Tracheal epithelial cell (primary cell): ENCODE data around the gene SCN11A. TPM values are rescaled to one million over a fixed set of nuclear protein-coding genes. Genes with fewer than 3 reads are reported as not detected.

Source experiments
- total RNA-seq: library from RNA; depleted of rRNA; stranded (reverse); fragments of >200 nt; gene quantifications from 2 replicates; pipeline ENCODE4 v1.2.1, GENCODE V29; 2014

The SCN11A gene
- under 0.01 TPM in 1 of 2 replicates, not detected in the other for total RNA-seq

DNA sequence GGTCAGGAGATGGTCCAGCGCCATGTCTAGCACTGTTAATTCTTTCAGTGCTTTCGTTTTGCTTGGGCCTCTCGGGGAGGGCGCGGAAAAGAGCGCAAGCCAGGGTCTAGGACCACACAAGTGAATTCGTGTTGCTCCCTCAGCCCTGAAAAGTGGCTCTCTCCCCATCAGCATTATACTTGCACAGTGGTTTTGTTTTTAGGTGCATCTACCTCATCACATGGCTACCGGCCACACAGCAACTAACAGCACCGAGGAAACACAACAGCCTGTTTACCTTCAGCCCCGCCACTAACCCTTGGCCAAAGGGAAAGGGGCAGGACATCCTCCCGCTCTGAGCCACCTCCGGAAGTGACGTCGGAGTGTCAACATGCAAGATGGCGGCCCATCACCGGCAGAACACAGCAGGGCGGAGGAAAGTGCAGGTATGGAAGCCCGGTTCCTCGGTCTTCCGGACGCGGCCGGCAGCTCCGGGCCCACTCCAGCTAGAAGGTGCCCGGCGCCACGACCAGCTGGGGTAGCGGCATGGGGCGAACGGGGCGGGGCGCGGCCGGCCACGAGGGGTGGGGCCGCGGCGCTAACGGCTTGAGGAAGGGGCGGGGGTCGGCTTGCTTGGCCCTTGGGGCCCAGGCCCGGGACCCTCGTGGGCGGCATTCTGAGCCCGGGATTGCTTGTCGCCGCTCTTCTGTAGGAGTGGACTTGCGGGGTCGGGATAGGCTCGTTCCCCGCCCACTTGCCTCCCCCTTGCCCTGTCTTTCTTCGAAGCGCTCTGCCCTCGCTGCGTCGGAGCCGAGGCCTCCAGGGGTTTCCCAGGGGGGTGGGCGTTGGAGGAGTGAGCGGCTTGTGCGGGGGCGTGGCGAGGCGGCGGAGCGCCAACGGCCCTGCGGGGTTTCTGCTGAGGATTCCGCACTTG is at the start of gene SCN11A, which contains the start of gene WDR48:
TSS of gene SCN11A (minus strand) at position 296 of the 913 bp plus-strand sequence. CDS start 101,582 bp downstream, outside the sequence.
TSS of gene WDR48 (plus strand) at position 368 of the 913 bp plus-strand sequence. CDS start at position 378, 10 bp downstream.

Other genes starting within 250 kb of the SCN11A start
- gene SCN10A, start 235.7 kb downstream of the SCN11A start, total RNA-seq = not detected in 2 replicates
- gene WDR48, start 72 bp upstream of the SCN11A start, total RNA-seq = 22.4 and 28.2 TPM in 2 replicates
- gene GORASP1, start 55.7 kb upstream of the SCN11A start, total RNA-seq = 27.7 and 32.6 TPM in 2 replicates
- 2.7 and 5.5 TPM in 2 replicates for gene TTC21A, start 55.7 kb upstream of the SCN11A start, total RNA-seq
- gene CSRNP1, start 101.6 kb upstream of the SCN11A start, total RNA-seq = 4.9 and 14.2 TPM in 2 replicates
- gene XIRP1, start 140.7 kb upstream of the SCN11A start, total RNA-seq = under 0.01 TPM in 1 of 2 replicates, not detected in the other
- under 0.01 TPM in 1 of 2 replicates, not detected in the other for gene CX3CR1, start 228.1 kb upstream of the SCN11A start, total RNA-seq